Superior temporal gyrus (tissue), 1 donor: Measurements from ENCODE around the gene DGKG.
A peak's percentile ranks its signal among the peaks of the same experiment; 100 is the strongest.

Source experiments
- DNase-seq: peaks from one replicate; pipeline ENCODE4 v3.0.0-alpha.2; 2016; ENCODE audit errors: extremely low spot score

Gene DGKG

GRCh38 chr3:186241910-186242821 is 119.9 kb downstream of the DGKG start:
- DNase-seq = peak; percentile 71

- peak; percentile 80 for DNase-seq
Observed at GRCh38 chr3:186239321-186239720, 122.7 kb downstream of the DGKG start.

- no peak for DNase-seq
Observed at GRCh38 chr3:186237915-186238314, 124.1 kb downstream of the DGKG start.

GRCh38 chr3:186236357-186237020 is 125.5 kb downstream of the DGKG start:
- no peak for DNase-seq

GRCh38 chr3:186235554-186235953 is 126.5 kb downstream of the DGKG start:
- no peak for DNase-seq

- DNase-seq = no peak
Observed at GRCh38 chr3:186234152-186234551, 127.9 kb downstream of the DGKG start.

GRCh38 chr3:186226482-186226881 is 135.6 kb downstream of the DGKG start:
- DNase-seq = no peak

- DNase-seq = no peak
Observed at GRCh38 chr3:186225603-186226002, 136.4 kb downstream of the DGKG start.

GRCh38 chr3:186224041-186224610 is 137.9 kb downstream of the DGKG start:
- DNase-seq = no peak

GRCh38 chr3:186223476-186223875 is 138.6 kb downstream of the DGKG start:
- no peak for DNase-seq

- no peak for DNase-seq
Observed at GRCh38 chr3:186221760-186222378, 140.2 kb downstream of the DGKG start.

- DNase-seq = peak; percentile 81
Observed at GRCh38 chr3:186220911-186221645, 141.0 kb downstream of the DGKG start.

GRCh38 chr3:186220365-186220764 is 141.7 kb downstream of the DGKG start:
- no peak for DNase-seq

- DNase-seq = peak; percentile 66
Observed at GRCh38 chr3:186219211-186219638, 142.8 kb downstream of the DGKG start.

GRCh38 chr3:186218421-186218820 is 143.6 kb downstream of the DGKG start:
- no peak for DNase-seq

- no peak for DNase-seq
Observed at GRCh38 chr3:186217820-186218164, 144.2 kb downstream of the DGKG start.

- DNase-seq = no peak
Observed at GRCh38 chr3:186216900-186217819, 144.9 kb downstream of the DGKG start.

- DNase-seq = no peak
Observed at GRCh38 chr3:186214670-186215069, 147.4 kb downstream of the DGKG start.

- no peak for DNase-seq
Observed at GRCh38 chr3:186213946-186214345, 148.1 kb downstream of the DGKG start.

GRCh38 chr3:186212611-186213010 is 149.4 kb downstream of the DGKG start:
- no peak for DNase-seq
